ENCODE results near the gene NOL4L.

Gene NOL4L

GRCh38 chr20:32513031-32513866 lies 71.9 kb downstream of the NOL4L start:
- 0 out of 2 replicates have a peak, but pooled peaks have one; percentile 24 for TF ChIP-seq POLR2AphosphoS5 (IDR thresholded peaks at IDR 0.05; ENCODE audit: low read depth)
- no peak; the same call in 1 of the 2 replicates for TF ChIP-seq GABPA (IDR thresholded peaks at IDR 0.05; ENCODE audit: low read depth)
- no peak for TF ChIP-seq REST (IDR thresholded peaks at IDR 0.05; ENCODE audit: insufficient replicate concordance, low read depth)
- TF ChIP-seq, protein P1, sequence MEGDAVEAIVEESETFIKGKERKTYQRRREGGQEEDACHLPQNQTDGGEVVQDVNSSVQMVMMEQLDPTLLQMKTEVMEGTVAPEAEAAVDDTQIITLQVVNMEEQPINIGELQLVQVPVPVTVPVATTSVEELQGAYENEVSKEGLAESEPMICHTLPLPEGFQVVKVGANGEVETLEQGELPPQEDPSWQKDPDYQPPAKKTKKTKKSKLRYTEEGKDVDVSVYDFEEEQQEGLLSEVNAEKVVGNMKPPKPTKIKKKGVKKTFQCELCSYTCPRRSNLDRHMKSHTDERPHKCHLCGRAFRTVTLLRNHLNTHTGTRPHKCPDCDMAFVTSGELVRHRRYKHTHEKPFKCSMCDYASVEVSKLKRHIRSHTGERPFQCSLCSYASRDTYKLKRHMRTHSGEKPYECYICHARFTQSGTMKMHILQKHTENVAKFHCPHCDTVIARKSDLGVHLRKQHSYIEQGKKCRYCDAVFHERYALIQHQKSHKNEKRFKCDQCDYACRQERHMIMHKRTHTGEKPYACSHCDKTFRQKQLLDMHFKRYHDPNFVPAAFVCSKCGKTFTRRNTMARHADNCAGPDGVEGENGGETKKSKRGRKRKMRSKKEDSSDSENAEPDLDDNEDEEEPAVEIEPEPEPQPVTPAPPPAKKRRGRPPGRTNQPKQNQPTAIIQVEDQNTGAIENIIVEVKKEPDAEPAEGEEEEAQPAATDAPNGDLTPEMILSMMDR (IDR thresholded peaks at IDR 0.05; ENCODE audit: insufficient read depth, low read length): no peak
- no peak overlapping the region for H3K4me3 ChIP-seq (replicated peaks; ENCODE audit: insufficient read depth, low read length)
- peak overlapping the region; percentile 67 for H3K27ac ChIP-seq (replicated peaks)
- DNase-seq (ENCODE audit: low read depth in 1 of 2, low spot score in 1 of 2): peak; percentile 34 to 44
- H3K27me3 ChIP-seq (ENCODE audit: insufficient read depth, poor library complexity, severe bottlenecking): no peaks in the 10 kb centered on the region

DNA sequence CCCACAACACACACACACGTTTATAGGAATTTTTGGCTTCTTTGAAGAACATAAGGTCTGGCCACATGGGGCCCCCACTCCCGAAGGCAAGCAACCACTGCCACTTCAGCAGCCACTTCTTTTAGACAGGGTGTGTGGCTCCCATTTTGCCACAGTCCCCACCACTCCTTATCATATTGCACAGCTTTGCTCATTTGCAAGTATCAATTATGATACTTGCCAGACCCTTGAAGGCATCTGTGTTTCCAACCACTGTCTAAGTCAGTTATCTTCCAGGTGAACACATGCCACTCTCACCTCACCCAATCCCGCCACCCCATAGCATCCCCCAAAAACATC lies 73.1 kb downstream of the NOL4L start:
- Histone ChIP-seq H3K27ac (replicated peaks) (no peak overlapping the region), H3K4me3 (replicated peaks; ENCODE audit: insufficient read depth, low read length) (no peak overlapping the region), H3K27me3 (ENCODE audit: insufficient read depth, poor library complexity, severe bottlenecking) (no peaks in the 10 kb centered on the region)
- TF ChIP-seq, protein P1 (IDR thresholded peaks at IDR 0.05; ENCODE audit: insufficient read depth, low read length): no peak
- no peak for TF ChIP-seq REST (IDR thresholded peaks at IDR 0.05; ENCODE audit: insufficient replicate concordance, low read depth)
- TF ChIP-seq SPI1 (IDR thresholded peaks at IDR 0.05; ENCODE audit: borderline replicate concordance, low read depth): no peak
- no peak for TF ChIP-seq GABPA (IDR thresholded peaks at IDR 0.05; ENCODE audit: low read depth)
- DNase-seq (ENCODE audit: low read depth in 1 of 2, low spot score in 1 of 2): no peak

DNA sequence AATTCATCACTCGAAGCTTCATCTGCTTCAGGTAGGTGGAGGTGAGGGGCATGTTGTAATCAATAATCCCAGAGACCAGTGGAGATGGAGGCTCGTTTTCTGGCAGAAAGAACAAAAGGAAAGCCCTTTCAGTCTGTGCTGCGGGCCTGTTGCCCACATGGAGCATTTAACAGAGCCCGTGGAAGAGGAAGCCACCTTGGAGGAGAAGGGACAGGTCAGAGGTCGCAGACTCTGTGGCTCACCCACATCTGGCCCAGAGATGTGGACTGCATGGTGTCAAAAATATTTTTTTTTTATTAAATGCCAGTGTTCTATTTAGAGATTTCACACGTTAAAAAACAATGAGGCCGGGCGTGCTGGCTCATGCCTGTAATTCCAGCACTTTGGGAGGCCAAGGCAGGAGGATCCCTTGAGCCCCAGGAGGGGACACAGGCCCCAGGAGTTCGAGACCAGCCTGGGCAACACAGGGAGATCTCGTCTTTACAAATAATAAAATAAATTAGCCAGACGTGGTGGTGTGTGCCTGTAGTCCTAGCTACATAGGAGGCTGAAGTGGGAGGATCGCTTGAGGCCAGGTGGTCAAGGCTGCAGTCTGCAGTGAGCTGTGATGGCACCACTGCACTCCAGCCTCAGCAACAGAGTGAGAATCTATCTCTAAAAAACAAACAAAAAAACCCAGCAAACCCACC lies 73.6 kb downstream of the NOL4L start:
- TF ChIP-seq SPI1 (IDR thresholded peaks at IDR 0.05; ENCODE audit: borderline replicate concordance, low read depth) (no peak), REST (IDR thresholded peaks at IDR 0.05; ENCODE audit: insufficient replicate concordance, low read depth) (no peak), GABPA (IDR thresholded peaks at IDR 0.05; ENCODE audit: low read depth) (no peak), POLR2AphosphoS5 (IDR thresholded peaks at IDR 0.05; ENCODE audit: low read depth) (no peak)
- TF ChIP-seq, protein P1 (IDR thresholded peaks at IDR 0.05; ENCODE audit: insufficient read depth, low read length): no peak
- H3K4me3 ChIP-seq (replicated peaks; ENCODE audit: insufficient read depth, low read length): no peak overlapping the region
- no peaks in the 10 kb centered on the region for H3K27me3 ChIP-seq (ENCODE audit: insufficient read depth, poor library complexity, severe bottlenecking)
- no peak for DNase-seq (ENCODE audit: low read depth in 1 of 2, low spot score in 1 of 2)
- no peak overlapping the region for H3K27ac ChIP-seq (replicated peaks)

Measured in HL-60 (cell line).